Sigmoid colon (tissue), 3 donors: Measurements from ENCODE around the gene ENC1.

Experiments used
- CTCF ChIP-seq, 4 experiments: fragments of 450-650 bp in 3 of 4; fragments of 200-600 bp in 1 of 4; IDR thresholded peaks; one replicate each; pipeline ENCODE4 v1.5.1; 2016 to 2019; ENCODE audit warnings: antibody characterized with exemption in 4 of 4, mild to moderate bottlenecking in 3 of 4, moderate library complexity in 2 of 4
- POLR2A ChIP-seq, 2 donors: fragments of 450-650 bp; IDR thresholded peaks; one replicate each; pipeline ENCODE4 v1.6.1; 2016; ENCODE audit warnings: antibody characterized with exemption in 2 of 2, mild to moderate bottlenecking in 2 of 2, moderate library complexity in 2 of 2

- TF ChIP-seq CTCF (IDR thresholded peaks at IDR 0.05) (no peak), POLR2A (IDR thresholded peaks at IDR 0.05) (no peak)
Observed at GRCh38 chr5:74652576-74652975, 12.0 kb upstream of the ENC1 start.
